ENCODE results near the gene CSTF3.
"Not testable (repeated sequence)": the region's sequence is repeated elsewhere in the genome, so short reads cannot be mapped to it uniquely, and the experiment has no call there.

The CSTF3 gene

DNA sequence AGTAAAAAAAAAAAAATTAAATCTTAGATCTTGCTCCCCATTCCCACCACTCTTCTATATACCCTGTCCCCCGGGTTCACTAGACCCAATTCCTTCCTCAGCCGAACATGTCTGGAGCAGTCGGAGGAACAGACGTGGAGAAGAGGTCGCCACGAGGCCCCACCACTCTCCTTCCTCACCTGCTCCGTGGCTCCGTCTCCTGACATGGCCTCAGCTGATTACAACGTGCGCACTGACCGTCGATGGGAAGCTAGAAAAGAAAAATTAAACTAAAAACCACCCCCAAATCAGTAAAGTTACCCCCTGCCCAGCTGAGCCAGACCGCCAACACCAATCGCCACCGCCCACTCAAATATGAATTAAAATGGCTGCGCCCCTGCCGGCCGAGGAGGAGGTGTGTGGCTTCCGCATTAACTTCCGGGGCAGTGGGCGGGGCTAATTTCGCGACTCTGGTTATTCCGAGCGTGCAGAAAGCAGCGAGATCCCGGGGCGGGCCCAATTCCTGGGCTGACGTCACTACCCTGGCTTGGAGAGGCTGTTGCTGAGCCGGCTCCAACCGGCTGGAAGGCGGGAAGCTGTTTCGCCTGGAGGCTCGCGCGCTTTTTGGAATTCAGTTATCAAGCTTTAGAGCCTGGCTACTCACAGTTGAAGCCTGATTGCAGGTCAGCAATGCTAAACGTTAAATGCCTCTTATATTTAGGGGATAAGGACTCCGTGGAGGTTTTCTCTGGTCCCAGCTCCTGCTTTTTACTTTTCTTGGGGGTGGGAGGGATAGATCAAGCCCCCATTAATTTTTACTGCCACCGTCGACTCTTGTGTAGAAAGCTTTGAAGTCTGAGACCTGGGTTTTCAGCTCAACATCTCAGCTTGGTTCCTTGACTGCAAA is at the start of gene CSTF3:
TSS of gene CSTF3 (minus strand) at position 361 of the 886 bp plus-strand sequence. CDS start at position 206, 155 bp downstream.
- peak; percentile 98 for FAIRE-seq

DNA sequence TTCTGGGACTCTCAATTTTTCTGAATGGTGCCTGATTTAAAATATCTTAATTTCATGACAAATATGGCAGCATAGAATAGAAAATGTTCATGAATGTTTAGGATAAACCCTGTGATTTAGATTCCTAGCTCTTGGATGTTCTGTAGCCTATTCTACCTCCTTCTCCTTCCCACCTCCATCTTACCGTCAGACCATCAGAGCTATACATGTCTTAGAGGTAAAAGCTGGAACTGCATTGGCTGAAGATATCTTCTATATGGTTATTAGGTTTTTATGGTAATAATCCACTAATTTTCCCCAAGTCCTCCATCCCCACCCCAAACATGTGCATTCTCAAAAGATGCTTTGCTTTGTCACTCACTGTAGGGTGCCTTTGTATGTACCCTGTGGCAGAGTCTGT is 46.9 kb upstream of the CSTF3 start:
- no peak for FAIRE-seq

DNA sequence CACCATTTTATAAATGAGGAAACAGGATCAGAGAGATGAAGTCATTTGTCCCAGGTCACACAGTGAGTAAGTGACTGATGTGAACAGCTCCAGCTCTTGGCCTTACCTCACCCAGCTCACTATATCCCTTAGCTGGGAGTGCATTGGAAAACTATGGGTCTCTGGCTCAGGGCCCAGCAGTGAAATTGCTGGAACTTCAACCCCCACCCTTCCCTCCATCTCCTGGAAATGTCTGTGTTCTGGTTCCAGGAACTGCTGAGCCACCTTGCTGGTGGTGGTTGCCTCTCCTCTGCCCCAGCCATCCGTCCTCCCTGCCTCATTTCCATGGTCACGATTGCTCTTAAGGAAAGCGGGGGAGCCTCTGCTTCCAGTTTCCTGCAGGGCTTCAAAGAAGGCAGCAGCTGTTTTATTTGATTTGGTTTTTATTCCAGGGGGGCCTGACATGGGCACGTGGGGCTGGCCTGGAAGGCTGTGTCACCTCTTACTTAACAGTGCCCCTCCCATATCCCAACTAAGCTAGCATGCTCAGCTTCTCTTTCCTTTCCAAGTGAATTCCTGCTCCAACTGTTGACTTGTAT is 46.2 kb upstream of the CSTF3 start:
- no peak for FAIRE-seq

DNA sequence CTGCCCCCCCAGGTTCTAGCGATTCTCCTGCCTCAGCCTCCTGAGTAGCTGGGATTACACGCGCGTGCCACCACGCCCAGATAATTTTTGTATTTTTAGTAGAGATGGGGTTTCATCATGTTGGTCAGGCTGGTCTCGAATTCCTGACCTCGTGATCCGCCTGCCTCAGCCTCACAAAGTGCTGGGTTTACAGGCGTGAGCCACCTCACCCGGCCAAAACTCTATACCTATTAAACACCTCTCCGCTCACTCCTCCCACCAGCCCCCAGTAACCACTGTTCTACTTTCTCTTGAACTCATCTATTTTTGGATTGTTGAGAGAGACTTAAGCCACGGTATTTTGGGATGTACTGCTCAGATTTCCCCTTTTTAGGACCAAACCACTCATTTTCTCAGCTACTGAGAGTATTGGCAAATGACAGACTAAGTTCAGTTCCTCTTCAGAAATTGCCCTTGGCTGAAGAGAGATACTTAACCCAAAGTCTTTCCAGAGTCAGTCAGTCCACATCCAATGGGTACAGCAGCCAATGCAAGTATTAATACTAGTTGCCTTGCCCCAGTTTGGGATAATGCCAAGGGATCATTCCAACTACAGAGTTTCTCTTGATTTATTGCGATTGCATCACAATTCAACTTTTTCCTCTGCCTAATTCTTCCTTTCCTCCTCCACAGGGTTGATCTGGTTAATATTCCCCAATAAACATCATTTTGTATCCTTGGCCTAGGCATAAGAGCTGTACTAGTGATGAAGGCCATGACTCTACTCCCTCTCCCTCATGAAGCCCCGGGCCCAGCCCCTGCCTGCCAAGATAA is 36.8 kb upstream of the CSTF3 start:
- no peak for FAIRE-seq

DNA sequence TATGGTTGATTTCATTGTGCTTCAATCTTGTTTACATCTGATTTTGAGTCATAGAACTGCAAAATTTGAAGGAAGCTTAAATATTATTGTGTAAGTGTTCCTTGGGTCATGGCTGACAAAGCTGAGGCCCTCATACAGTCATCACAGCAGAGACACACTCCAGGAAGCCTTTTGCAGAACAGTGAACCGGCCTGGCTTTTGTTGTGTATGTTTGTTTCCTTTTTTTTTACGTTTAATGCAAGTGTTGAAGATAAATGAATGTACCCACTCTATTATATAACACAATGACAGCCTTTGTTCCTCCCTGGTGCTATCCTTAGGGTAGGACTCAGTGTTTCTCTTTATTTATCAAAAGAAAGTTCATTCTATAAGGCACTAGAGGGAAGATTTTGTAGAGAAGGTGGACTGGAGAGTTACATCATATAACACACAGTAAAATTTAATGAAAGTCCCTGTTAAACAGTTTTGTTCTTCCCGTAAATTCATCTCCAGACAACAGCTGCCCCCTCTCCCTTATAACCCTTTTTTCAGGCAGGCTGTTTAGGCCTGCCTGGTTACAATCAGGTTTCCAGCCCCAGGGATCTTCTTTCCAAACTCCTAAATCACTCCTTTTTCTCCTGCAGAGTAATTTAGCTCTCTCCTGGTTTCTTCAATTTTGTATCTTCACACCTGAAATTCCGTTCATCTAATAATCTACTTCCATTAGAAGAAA is 34.3 kb upstream of the CSTF3 start:
- FAIRE-seq = no peak

DNA sequence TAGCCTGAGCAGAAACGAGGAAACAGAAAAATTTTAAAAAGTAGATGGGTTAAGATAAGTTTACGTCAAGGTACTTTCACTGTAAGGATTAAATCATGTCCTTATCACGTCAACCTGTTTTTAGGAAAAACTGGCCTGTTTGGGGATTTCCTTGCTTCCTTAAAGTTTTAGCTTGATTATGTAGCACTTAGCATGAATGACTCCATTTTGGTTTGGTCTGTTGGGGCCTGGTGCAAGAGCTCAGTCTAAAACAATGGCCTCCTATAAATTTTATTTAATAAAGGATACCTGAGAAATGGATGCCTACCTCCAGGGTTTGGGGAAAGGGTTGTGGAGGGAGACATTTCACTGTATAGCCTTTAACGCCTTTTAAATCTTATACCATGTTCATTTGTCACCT is 33.2 kb upstream of the CSTF3 start:
- no peak for FAIRE-seq

DNA sequence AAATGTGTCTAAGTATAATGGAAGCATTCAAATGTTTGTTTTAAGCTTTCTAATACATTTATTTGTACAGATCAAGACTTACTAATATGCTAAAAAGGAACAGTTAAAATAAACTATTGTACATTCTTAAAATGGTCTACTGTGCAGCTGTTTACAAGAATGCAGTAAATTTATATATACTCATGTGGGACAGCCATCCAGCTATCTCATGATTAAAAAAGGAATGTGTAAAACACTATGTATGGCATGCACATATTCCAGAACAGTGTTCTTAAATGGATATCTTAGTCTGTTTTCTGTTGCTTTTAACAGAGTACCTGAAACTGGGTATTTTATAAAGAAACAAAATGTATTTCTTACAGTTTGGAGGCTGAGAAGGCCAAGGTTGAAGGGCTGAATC is 30.2 kb upstream of the CSTF3 start:
- no peak for FAIRE-seq

DNA sequence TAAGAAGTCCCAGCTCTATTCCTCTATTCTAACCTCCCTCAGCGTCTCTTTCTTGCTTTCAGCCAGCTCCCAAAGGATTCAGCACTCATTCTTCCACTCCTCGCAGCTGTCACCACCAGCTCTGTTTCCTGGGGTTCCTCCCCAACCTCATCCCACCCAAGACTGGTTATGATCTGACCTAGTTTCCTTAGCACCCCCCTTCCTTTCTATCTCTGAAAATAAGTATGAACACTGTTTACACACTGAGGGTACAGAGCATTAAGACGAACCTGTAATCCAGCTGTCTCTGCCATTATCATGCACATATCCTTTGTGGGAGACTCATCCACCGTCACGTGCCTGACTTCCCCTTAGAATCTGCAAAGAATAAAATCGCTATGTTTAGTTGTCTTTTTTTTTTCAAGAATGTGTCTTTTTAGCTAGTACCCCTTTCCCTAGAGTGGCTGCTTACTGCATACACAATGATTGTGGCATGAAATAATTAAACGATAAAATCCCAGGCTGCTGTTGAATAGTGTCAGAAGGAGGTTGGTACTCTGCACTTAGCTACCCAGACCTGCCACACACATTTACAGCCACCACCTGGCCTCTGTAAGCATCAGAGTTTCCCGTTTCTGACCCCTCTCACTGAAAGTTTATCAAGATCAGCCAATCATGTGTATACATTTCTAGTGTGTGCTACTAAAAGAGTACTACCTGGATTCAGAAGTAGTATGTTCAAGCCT is 26.9 kb upstream of the CSTF3 start:
- FAIRE-seq = no peak

DNA sequence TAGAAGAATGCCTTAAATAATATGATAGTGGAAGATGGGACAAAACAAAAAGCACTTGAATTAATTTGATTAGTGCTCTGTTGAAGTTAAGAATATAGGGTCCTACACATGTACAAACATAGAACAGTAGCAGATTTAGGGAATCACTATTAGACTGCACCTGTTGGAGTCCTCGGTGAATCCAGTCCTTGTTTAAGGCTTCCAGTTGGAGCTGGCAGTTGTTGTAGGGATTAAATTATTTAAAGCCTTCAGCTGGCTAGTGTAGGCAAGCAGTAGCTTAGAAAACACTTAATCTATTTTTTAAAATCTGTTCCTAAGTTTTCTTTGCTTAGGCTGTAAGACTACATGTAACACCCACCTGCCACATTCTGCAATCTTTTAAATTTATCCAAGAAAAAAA is 24.5 kb upstream of the CSTF3 start:
- FAIRE-seq = no peak

DNA sequence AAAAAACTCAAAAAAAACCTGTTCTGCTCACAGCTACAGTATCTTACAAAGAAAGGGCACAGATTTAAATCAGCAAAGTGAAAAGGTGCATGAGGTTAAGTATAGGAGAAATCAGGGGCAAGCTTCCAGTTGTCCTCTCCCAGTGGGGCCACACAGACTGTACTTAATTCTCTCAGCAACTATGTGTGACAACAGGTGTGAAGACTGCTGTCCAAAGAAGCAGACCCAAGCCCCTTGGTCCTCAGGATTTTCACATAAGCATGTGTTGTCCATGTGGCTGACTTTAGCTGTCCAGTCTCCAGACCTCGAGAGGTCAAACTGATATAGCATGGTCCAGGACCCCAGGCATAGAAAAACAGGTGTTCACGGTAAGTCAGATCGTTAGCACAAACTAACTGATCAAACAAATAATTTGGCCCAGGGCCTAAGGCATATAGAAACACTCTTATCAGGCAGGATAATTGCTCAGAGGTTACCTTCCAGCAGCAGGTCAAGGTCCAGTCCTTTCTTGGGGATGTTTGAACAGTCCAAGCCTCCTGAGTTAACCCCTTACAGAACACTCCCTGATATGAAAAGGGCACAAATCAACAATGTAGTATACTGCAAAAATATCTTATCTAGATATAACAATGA is 21.1 kb upstream of the CSTF3 start:
- FAIRE-seq = no peak

DNA sequence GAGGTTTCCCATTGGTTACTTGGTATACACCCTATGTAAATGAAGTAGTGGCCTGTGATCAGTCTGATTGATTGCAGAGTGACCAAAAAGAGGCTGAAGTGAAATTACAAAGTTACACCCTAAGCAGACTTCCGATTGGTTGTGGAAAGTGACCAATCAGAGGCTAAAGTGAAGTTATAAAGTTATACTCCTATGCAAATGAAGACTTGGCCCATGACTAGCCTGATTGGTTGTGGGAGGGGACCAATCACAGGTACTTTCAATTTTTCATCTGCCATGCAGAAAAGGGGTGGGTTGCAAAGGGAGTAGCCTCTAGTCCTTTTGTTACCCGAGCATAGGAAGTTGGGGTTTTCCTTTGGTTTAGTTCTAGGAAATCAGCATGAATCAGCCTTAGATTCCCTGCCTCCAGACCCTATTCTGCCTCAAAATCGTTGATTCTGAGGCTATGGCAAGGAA is 18.1 kb upstream of the CSTF3 start:
- FAIRE-seq = no peak

DNA sequence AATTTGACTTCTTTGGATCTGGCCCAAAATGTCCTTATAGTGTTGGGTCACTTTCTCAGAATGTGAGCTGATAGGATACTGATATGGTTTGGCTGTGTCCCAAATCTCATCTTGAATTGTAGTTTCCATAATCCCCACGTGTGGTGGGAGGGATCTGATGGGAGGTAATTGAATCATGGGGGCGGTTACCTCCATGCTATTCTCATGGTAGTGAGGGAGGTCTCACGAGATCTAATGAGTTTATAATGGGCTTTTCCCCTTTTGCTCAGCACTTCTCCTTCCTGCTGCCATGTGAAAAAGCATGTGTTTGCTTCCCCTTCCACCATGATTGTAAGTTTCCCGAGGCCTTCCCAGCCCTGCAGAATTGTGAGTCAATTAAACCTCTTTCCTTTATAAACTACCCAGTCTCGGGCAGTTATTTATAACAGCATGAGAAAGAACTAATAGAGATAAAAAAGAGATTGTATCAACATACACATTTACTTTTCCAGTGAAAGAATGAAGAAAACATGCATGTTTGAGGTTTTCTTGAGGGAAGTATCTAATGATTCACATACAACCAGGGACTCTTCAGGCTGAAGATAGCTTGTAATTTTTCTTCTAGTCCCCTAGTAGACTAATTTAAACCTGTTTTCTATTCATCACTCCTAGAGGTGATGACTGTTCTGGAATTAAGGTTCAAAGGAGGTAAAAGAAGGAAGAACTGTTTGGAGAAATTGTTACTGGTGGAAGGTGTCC is 17.3 kb upstream of the CSTF3 start:
- FAIRE-seq = no peak

DNA sequence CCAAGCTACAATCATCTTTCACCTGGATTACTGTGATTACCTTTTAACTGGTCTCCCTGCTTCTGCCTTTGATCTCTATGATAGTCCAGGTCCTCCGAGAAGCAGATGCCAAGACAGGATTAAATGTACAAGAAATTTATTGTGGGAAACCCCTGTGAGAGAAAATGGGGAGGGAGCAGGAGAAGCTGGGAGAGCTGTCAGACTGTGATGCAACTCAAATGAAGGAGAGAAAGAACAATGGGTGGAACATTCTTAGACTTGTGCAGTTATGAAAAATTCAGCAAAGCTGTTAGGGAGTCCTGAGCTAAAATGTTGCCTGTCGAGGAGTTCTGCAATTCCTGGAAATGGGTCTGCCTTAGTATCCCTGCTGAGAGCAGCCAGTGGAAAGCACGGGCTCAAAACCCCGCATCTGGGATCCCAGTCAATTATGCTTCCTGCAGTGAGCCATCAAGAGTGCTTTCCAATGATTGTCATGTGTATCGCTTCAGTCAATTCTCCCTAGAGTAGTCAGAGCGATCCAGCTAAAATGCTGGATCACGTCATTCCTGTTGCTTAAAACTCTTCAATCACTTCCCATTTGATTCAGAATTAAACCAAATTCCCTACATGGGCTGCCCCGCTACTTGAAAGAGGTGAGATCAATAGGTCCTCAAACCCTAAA is 16.5 kb upstream of the CSTF3 start:
- FAIRE-seq = no peak

DNA sequence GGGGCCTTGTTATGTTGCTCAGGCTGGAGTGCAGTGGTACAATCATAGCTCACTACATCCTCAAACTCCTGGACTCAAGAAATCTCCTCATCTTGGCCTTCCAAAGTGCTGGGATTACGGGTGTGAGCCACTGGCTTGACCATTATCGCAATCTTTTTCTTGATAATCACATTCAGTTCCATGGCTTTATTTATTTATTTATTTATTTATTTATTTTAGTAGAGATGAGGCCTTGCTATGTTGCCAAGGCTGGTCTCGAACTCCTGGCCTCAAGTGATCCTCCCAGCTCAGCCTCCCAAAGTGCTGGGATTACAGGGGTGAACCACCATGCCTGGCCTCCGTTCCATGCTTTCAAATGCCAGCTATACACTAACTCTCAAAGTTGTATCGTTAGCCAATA is 15.5 kb upstream of the CSTF3 start:
- FAIRE-seq = not testable (repeated sequence)

DNA sequence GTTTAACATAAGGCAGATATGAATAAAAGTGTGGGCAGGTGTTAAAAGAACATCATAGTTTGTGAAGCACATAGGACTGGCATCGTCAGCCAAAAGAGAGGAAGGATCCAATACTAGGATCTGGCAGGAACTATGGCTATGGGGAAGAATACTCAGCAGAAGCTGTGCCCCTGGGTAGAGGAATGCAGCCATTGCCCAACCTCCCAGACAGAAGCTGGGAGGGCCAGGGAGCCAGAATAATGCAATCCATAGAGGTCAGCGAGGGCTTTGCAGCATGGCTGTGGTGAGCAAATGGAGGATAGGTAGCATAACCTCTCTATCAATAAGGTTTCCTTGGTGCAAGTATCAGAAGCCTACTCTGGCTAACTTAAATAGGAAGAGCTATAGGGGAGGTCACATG is 11.7 kb upstream of the CSTF3 start:
- no peak for FAIRE-seq

DNA sequence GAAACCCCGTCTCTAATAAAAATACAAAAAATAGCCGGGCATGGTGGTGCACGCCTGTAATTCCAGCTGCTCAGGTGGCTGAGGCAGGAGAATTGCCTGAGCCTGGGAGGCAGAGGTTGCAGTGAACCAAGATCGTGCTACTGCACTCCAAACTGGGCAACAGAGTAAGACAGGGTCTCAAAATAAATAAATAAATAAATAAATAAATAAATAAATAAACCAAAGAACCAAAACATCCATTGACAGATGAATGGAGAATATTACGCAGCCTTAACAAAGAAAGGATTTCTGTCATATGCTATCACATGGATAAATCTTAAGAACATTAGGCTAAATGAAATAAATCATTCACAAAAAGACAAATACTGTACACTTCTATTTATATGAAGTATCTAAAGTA is 11.1 kb upstream of the CSTF3 start:
- no peak for FAIRE-seq

DNA sequence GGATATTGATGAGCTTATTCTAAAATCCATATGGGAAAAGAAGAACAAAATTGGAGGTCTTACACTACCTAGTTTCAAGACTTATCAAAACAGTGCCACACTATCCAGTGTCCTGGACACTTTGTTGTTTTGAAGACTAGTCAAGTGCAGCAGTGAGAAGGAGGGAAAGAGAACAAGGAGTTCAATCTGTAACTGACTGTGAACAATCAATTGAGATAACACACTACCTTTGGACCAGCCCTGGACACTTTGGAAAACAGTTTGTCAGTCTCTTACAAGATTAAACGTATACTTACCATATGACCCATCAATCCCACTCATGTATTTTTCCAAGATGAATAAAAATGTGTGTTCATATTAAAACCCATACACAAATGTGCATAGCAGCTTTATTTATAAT is 10.0 kb upstream of the CSTF3 start:
- no peak for FAIRE-seq

DNA sequence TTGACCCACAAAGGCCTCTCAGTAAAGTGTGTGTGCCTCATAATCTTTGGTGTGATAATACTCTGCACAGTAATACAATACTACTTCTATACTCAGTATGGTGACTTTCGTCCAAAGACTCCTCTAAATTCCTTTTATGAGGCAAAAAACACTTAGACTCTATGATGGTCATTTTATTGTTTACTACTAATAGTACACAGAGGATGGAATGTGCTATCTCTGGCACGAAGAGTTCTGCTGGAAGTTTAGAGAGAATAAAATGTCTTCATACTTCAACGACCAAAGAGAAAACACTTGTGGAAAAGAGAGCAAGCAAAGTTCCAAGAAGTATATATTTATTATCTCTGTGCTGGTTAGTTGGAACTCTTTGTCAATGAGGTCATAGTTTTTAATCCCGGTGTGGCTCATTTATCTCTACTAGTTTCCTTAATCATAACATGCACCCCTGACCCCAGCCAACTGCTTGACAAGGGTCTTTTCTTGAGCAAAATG is 7.5 kb upstream of the CSTF3 start:
- no peak for FAIRE-seq

DNA sequence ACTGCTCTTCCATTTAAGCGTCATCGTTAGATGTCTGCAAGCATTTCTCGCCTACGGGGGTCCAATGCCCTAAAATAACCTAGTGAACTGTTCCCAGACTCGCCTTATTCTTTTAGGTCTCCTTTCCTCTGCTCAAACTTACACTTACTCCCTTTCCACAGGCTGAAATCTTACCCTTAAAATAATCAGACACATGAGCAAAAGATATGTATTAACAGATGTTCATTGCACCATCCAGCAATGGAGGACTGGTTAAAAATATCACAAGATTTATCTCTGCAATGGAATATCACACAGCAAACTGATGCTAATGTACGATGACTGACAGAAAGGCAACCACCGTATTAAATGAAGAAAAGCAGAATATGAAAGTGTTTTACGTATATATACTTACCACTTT is 1.6 kb upstream of the CSTF3 start:
- no peak for FAIRE-seq

DNA sequence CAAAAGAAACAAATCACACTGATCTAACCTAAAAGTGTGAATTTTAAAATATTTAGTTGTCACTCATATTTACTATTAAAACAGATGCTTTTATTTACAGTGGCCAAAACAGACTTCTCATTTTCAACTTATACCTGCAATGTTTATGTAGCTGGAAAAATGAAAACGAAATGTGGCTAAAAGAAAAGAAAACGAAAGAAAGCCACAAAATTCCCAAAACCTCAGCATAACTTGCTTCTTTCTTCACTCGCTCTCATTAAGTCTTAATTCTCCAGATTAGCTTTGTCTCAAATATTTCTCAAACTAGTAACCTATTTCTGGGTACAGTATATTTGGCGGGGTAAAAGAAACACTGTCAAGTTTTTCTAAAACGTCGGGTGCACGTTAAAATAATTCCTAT is 693 bp downstream of the CSTF3 start:
- no peak for FAIRE-seq

Data from G401.6 (cell line).